SU-DHL-6 (cell line): Measurements from ENCODE around the gene EXOC4.

Experiments
- H2AFZ ChIP-seq: fragments of 200-600 bp; sonication (generic); 2 replicates; pipeline ENCODE4 v1.6.1; 2014; ENCODE audit warnings: low read depth, mild to moderate bottlenecking, moderate library complexity, mixed read lengths, antibody characterized with exemption, low read length; ENCODE audit not compliant: severe bottlenecking
- H3F3A ChIP-seq: fragments of 200-600 bp; shearing (Covaris generic); 2 replicates; pipeline ENCODE4 v1.6.0; 2016; ENCODE audit warnings: antibody characterized with exemption, mild to moderate bottlenecking; ENCODE audit not compliant: insufficient read depth
- H3K27ac ChIP-seq: fragments of 200-600 bp; sonication (generic); 2 replicates; pipeline ENCODE4 v1.5.1; 2016; ENCODE audit warnings: low read depth, mild to moderate bottlenecking, low read length, moderate library complexity, mixed read lengths
- H3K27me3 ChIP-seq: fragments of 200-600 bp; sonication (generic), shearing (Covaris generic); 2 replicates; pipeline ENCODE4 v1.6.0; 2014; ENCODE audit warnings: mild to moderate bottlenecking, low read length
- H3K36me3 ChIP-seq: fragments of 200-600 bp; sonication (generic); 2 replicates; pipeline ENCODE4 v1.6.1; 2014; ENCODE audit warnings: mild to moderate bottlenecking, low read length, mixed read lengths
- H3K4me2 ChIP-seq: fragments of 300-600, 200-600 bp; shearing (Covaris generic), sonication (generic); 2 replicates; pipeline ENCODE4 v1.6.0; 2014; ENCODE audit warnings: low read length, low read depth, mild to moderate bottlenecking; ENCODE audit not compliant: poor library complexity, severe bottlenecking
- H3K4me3 ChIP-seq: fragments of 200-600 bp; sonication (generic); 2 replicates; pipeline ENCODE4 v1.5.1; 2014; ENCODE audit warnings: antibody characterized with exemption, low read length, mild to moderate bottlenecking, mixed read lengths; ENCODE audit not compliant: insufficient read depth, poor library complexity, severe bottlenecking
- H3K79me2 ChIP-seq: fragments of 200-600 bp; sonication (generic); 2 replicates; pipeline ENCODE4 v1.6.1; 2014; ENCODE audit warnings: mild to moderate bottlenecking, low read length, moderate library complexity; ENCODE audit not compliant: insufficient read depth
- H3K9ac ChIP-seq: fragments of 200-600 bp; sonication (generic); 2 replicates; pipeline ENCODE4 v1.7.0; 2014; ENCODE audit warnings: mild to moderate bottlenecking, low read length
- H3K9me2 ChIP-seq: fragments of 200-600 bp; sonication (generic); replicated peaks from 2 replicates; pipeline ENCODE4 v1.6.1; 2014; ENCODE audit warnings: low read length; ENCODE audit not compliant: insufficient read depth
- H3K9me3 ChIP-seq: fragments of 200-600 bp; sonication (generic); 2 replicates; pipeline ENCODE4 v1.6.1; 2014; ENCODE audit warnings: low read length, mixed read lengths; ENCODE audit not compliant: insufficient read depth
- H4K20me1 ChIP-seq: fragments of 200-600 bp; sonication (generic); 2 replicates; pipeline ENCODE4 v1.6.1; 2014; ENCODE audit warnings: low read depth, mild to moderate bottlenecking, antibody characterized with exemption, low read length, moderate library complexity, mixed read lengths
- CTCF ChIP-seq: fragments of 200-600 bp; sonication (generic); IDR thresholded peaks from one replicate; pipeline ENCODE4 v1.5.1; 2017; ENCODE audit warnings: antibody characterized with exemption, mild to moderate bottlenecking, low read length, moderate library complexity; ENCODE audit not compliant: insufficient read depth, poor library complexity, severe bottlenecking
- EZH2phosphoT487 ChIP-seq: fragments of 200-600 bp; sonication (generic), shearing (Covaris generic); conservative IDR thresholded peaks from 2 replicates; pipeline ENCODE4 v1.6.1; 2018; ENCODE audit warnings: mild to moderate bottlenecking, antibody characterized with exemption, low read length, moderate library complexity, mixed read lengths

Gene EXOC4

DNA sequence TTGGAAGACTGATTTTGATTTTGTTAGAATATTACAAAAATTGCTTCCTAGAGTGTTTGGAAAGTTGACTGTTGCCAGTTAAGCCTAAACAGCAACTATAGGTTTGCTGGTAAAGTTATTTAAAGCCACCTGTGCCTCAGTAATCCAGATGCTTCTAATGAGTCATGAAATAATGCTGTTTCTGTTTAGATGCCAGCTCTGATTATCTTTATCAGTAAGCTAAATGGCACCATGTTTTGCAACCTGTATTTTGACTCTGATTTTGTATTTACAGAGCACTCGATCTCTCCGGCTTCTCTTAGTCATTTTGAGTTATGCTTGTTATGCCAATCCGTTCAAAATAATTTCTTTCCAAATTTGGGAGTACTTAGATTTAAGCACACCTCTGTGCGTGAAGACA, 366.1 kb downstream of the EXOC4 start:
- H3K27me3 ChIP-seq = no peaks in the 10 kb centered on the region
- no peaks in the 10 kb centered on the region for H4K20me1 ChIP-seq
- H3K9me2 ChIP-seq = no peaks in the 10 kb centered on the region
- H3K4me2 ChIP-seq = no peak overlapping the region
- H3K79me2 ChIP-seq = no peaks in the 10 kb centered on the region
- H3K9me3 ChIP-seq = no peaks in the 10 kb centered on the region
- H3K27ac ChIP-seq = no peak overlapping the region
- no peaks in the 10 kb centered on the region for H3K36me3 ChIP-seq
- no peaks in the 10 kb centered on the region for H3F3A ChIP-seq
- H3K9ac ChIP-seq = no peak overlapping the region
- no peak overlapping the region for H2AFZ ChIP-seq
- H3K4me3 ChIP-seq = no peak overlapping the region
- TF ChIP-seq CTCF (no peak), EZH2phosphoT487 (no peak)

- no peak overlapping the region for H2AFZ ChIP-seq
- H3F3A ChIP-seq = no peaks in the 10 kb centered on the region
- no peaks in the 10 kb centered on the region for H3K27me3 ChIP-seq
- H3K4me2 ChIP-seq = no peak overlapping the region
- TF ChIP-seq EZH2phosphoT487 (no peak), CTCF (no peak)
- H3K9me3 ChIP-seq = no peaks in the 10 kb centered on the region
- no peaks in the 10 kb centered on the region for H4K20me1 ChIP-seq
- no peak overlapping the region for H3K27ac ChIP-seq
- no peaks in the 10 kb centered on the region for H3K79me2 ChIP-seq
- H3K36me3 ChIP-seq = no peaks in the 10 kb centered on the region
- H3K9ac ChIP-seq = no peak overlapping the region
- H3K4me3 ChIP-seq = no peak overlapping the region
- no peaks in the 10 kb centered on the region for H3K9me2 ChIP-seq
These were observed 366.6 kb downstream of the EXOC4 start for GRCh38 chr7:133619491-133619890.

DNA sequence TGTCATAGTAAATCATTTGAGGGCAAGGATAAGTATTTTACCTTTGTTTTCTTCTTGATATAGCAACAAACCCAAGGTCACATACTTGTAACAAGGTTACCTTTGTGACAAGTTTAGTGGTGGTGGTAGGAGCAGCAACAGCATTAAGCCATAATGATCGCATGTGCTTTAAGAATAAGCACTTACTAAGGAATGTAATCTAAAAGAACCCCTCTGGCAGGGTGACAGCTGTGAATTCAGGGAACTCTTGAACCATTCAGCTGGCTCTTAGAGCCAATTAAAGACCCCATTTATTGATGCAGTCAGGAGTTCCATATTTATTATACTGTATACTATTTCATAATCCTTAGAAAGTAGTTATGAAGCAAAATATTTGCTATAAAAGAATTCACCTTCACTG, 370.8 kb downstream of the EXOC4 start:
- TF ChIP-seq CTCF (no peak), EZH2phosphoT487 (no peak)

DNA sequence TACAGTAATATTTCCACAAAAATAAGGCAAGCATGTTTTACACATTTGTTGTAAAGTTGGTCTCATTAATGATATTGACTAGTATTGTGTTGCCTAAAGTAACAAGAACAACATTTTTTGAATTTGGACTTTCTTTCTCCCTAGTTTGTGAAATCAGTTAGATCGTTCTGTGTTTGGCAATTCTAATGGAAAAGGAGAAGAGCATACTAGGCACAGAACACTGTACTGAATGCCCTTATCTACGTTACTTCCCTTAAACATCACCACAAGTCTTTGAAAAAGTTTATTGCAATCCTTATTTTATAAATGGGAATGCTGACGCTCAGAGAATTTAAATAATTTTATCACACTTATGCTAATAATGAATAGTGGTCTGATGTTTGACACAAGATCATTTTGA, 372.2 kb downstream of the EXOC4 start:
- no peak for TF ChIP-seq CTCF
- TF ChIP-seq EZH2phosphoT487 = no peak
- no peak overlapping the region for H3K9ac ChIP-seq
- no peak overlapping the region for H3K27ac ChIP-seq
- H3K36me3 ChIP-seq = no peaks in the 10 kb centered on the region
- H3F3A ChIP-seq = no peaks in the 10 kb centered on the region
- no peaks in the 10 kb centered on the region for H4K20me1 ChIP-seq
- H3K4me2 ChIP-seq = no peak overlapping the region
- no peaks in the 10 kb centered on the region for H3K27me3 ChIP-seq
- no peaks in the 10 kb centered on the region for H3K9me2 ChIP-seq
- no peaks in the 10 kb centered on the region for H3K9me3 ChIP-seq
- H3K79me2 ChIP-seq = no peaks in the 10 kb centered on the region
- H3K4me3 ChIP-seq = no peak overlapping the region
- H2AFZ ChIP-seq = no peak overlapping the region

More for the DNA sequence above, 370.8 kb downstream of the EXOC4 start:
- Histone ChIP-seq H3K4me2 (no peak overlapping the region), H3K4me3 (no peak overlapping the region), H3K9ac (no peak overlapping the region), H2AFZ (no peak overlapping the region), H3K27me3 (no peaks in the 10 kb centered on the region), H3F3A (no peaks in the 10 kb centered on the region), H3K36me3 (no peaks in the 10 kb centered on the region), H4K20me1 (no peaks in the 10 kb centered on the region), H3K27ac (no peak overlapping the region), H3K9me2 (no peaks in the 10 kb centered on the region), H3K79me2 (no peaks in the 10 kb centered on the region), H3K9me3 (no peaks in the 10 kb centered on the region)
